NCI-H345 treated with DMSO at 0.1 percent for 48 hours (cell line): ENCODE measurements around the gene LMNTD2.
"Not testable (repeated sequence)": the region's sequence is repeated elsewhere in the genome, so short reads cannot be mapped to it uniquely, and the experiment has no call there.

Experiments
- DNase-seq: peaks from one replicate; lab custom pipeline; 2025; ENCODE audit not compliant: unreplicated experiment; lab: John Stamatoyannopoulos, UW

The LMNTD2 gene

DNA sequence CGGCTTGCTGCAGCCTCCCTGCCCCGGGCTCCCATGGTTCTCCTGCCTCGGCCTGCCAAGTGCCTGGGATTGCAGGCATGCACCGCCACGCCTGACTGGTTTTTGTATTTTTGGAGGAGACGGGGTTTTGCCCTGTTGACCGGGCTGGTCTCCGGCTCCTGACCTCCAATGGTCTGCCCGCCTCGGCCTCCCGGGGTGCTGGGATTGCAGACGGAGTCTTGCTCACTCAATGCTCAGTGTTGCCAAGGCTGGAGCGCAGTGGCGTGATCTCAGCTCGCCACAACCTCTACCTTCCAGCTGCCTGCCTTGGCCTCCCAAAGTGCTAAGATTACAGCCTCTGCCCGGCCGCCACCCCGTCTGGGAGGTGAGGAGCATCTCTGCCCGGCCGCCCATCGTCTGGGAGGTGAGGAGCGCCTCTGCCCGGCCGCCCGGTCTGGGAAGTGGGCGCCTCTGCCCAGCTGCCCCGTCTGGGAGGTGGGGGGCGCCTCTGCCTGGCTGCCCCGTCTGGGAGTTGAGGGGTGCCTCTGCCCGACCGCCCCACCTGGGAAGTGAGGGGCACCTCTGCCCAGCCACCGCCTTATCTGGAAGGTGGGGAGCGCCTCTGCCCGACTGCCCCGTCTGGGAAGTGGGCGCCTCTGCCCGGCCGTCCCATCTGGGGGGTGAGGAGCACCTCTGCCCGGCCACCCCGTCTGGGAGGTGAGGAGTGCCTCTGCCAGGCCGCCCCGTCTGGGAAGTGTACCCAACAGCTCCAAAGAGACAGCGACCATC lies 43.4 kb downstream of the LMNTD2 start:
- not testable (repeated sequence) for DNase-seq

- DNase-seq: no peak
Observed at GRCh38 chr11:516400-516799, 44.1 kb downstream of the LMNTD2 start.

DNA sequence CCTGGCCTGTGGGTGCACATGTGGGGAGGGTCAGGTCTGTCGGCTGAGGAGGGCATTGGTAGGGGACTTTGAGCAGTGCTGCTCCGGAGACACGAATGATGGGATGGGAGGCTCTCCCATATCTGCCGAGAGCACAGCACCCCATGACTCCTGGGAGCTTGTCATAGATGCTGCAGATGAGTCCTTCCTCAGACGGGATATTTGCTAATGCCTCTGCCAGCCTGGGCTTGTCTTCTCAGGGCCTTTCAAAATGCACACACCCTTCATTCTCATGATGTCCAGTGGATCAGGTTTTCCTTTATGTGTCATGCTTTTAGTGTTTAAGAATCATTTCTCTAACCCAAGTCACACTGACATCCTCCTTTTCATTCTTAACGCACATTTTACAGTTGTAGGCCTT lies 45.4 kb downstream of the LMNTD2 start:
- no peak for DNase-seq

DNA sequence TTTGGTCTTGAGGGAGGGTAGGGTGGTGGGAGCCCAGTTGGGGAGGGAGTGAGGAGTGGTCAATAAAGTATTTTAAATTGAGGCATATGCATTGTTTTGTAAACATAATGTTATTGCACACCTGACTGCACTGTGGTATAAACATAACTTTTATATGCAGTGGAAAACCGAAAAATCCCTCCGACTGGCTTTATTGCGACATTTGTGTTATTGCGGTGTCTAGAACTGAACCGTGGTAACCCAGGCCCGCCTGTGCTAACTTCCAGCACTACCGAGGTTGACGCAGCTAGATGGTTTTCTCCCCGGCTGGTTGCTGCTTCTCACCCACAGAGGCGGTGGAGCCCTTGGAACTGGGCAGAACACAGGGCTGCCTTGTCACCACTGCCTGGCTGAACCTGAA lies 45.9 kb downstream of the LMNTD2 start:
- no peak for DNase-seq

DNA sequence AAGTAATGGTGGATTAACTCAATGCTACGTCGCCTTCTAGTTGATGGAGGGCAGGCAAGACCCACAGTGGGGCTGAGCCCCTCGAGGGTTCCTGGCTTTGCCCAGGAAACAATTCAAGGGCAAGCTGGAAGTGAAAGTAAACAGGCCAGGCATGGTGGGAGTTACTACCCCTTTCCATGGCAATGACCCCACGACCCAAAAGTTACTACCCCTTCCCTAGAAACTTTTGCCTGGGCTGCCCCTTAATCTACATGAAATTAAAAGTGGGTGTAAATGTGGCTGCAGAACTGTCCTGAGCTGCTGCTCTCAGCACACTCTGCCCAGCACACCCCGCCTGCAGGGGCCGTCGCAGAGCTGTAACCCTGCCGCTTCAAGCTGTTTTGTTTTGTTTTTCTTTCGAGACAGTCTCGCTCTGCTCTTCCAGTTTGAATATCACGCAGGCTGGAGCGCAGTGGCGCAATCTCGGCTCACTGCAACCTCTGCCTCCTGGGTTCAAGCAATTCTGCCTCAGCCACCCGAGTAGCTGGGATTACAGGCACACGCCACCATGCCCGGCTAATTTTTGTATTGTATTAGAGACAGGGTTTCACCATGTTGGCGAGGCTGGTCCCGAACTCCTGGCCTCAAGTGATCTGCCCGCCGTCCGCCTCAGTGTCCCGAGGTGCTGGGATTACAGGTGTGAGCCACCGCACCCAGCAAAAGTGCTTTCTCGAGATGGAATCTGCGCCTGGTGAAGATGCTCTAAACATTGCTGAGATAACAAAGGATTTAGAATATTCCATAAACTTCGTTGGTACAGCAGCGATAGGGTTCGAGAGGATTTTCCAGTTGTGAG lies 47.6 kb downstream of the LMNTD2 start:
- DNase-seq: no peak

- no peak for DNase-seq
Observed at GRCh38 chr11:508956-509355, 51.6 kb downstream of the LMNTD2 start.

DNA sequence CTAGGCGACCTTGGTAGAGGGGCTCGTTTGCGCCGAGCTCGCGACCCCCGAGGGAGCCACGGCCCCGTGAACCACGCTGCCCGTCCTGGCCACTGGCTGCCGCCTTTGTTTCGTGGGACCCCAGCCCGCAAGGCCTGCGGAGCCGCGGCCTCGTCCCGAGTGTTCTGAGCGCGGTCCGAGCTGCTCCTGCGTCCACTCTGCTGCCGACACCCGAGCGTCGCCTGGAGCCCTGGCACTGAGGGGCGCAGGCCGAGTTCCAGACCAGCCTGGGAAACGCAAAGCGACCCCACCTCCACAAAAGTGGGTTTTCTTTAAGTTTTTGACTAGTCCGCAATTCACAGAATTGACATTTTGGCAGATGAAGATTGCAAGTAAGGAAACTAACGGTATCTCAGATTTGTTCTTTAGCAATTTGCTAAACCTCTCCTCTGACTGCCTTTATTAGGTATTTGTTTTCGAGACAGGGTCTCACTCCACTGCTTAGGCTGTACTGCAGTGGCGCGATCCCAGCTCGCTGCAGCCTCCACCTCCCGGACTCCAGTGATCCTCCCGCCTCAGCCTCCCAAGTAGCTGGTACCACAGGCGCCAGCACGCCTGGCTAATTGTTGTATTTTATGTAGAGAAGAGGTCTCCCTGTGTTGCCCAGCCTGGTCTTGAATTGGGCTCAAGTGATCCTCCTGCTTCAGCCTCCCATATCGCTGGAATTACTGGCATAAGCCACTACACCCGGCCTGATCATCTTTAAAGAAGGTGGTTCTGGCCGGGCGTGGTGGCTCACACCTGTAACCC lies 52.6 kb downstream of the LMNTD2 start:
- DNase-seq: no peak

DNA sequence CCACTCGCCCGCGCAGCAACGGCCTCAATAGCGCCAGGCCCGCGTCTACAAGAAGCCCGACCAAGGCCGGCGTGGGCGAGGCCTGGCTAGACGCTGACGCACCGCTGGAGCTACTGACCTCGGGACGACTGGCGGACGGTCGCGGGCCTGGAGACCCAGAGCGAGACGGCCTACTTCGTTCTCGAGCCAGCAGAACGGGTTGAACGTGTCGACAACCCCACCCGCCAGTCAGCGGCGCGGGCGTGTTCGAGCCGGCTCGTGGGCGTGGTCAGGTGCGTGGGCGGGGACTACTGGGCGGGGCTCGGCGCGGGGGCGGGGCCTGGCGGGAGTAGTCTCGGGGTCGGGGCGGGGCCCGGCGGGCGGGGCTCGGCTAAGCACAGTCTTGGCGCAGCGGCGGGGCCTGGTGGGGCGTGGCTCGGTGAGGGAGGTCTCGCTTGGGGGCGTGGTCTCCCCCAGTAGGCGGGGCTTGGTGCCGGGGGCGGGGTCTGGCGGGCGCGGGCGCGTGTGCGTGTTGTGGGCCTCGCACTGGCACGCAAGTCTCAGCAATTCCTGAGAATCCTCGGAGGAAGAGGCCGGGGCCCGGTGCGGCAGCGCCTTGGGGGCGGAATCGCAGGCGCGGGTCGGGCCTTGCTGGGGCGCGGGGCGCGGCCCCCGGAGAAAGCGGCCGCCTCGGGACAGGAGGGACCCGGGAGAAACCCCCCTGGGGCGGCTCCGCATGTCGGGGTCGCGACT lies 53.4 kb downstream of the LMNTD2 start, which contains the start of gene RNH1:
TSS of gene RNH1 (minus strand) at position 248 of the 732 bp plus-strand sequence. CDS start 5,080 bp downstream, outside the sequence.
- DNase-seq: peak; percentile 84

GRCh38 chr11:506238-506994 lies 54.1 kb downstream of the LMNTD2 start:
- DNase-seq: peak; percentile 92

DNA sequence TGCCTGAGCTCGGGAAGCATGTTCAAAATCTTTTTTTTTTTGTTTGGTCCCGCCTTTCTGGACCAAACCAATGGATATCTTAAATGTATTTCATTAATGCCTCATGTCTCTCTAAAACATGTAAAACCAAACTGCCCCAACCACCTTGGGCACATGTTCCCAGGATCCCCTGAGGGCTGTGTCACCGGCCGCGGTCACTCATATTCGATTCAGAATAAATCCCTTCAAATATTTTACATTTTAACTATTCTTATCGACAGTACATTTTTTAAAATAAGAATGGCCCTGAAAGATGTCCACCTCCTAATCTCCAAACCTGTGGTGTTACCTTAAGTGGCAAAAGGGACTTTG lies 55.6 kb downstream of the LMNTD2 start:
- DNase-seq: no peak
